HG02588 (cell line): ENCODE data around the gene B4GALNT3.

ENCODE experiments used
- ATAC-seq: cut with Tn5 transposase; IDR thresholded peaks from one replicate; pipeline ENCODE4 v1.9.1; 2021; ENCODE audit warnings: mild to moderate bottlenecking, moderate library complexity; ENCODE audit not compliant: unreplicated experiment

Gene B4GALNT3

GRCh38 chr12:508145-508544, 48.4 kb downstream of the B4GALNT3 start:
- ATAC-seq, result no peak

GRCh38 chr12:508795-509194, 49.1 kb downstream of the B4GALNT3 start:
- no peak for ATAC-seq

GRCh38 chr12:509500-509899, 49.8 kb downstream of the B4GALNT3 start:
- ATAC-seq, result no peak

DNA sequence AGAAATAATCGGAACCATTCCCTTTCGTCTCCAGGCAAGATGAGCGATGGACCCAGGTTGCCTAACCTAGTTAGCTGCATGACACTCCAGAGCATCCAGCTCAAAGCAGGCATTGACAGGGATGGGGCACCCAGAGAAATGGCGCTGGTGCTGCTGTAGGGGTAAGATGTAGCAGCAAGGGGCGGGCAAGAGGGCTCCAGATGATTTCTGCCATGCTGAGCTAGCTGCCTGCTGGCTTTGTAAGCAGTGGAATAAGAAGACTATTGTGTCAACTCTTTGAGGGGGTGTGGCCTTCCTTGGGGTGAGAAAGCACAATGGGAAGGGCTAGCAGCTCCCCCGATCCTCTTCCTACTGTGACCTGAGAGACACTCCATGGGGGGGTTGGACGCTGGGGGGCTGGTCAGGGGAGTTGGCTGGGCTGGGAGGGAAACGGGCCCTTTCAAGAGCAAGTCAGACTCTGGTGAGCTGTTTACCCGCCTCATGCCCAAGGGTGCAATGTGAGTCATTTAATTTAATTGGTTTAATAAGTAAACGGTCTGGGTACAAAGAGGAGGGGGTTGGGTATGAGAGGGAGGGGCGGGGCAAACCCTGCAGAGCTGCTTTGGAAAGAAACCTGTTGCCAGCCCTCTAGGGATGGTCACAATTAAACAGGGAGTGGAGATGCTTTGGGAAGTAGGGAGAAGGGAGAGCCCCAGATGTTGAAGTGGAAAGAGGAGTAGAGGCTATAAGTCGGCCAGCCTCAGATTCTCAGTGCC, 50.5 kb downstream of the B4GALNT3 start:
- no peak for ATAC-seq

- no peak for ATAC-seq
Observed at GRCh38 chr12:512933-513332, 53.2 kb downstream of the B4GALNT3 start.

DNA sequence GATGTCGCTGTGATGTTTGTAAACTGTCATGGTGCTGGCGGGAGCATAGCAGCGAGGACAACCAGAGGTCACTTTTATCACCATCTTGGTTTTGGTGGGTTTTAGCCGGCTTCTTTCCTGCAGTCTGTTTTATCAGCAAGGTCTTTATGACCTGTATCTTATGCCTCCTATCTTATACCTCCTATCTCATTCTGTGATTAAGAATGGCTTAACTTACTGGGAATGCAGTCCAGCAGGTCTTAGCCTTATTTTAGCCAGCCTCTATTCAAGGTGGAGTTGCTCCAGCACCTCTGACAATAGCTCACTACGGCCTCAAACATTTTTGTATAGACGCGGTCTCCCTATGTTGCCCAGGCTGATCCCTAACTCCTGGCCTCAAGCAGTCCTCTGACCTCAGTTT, 53.7 kb downstream of the B4GALNT3 start:
- ATAC-seq, result no peak

DNA sequence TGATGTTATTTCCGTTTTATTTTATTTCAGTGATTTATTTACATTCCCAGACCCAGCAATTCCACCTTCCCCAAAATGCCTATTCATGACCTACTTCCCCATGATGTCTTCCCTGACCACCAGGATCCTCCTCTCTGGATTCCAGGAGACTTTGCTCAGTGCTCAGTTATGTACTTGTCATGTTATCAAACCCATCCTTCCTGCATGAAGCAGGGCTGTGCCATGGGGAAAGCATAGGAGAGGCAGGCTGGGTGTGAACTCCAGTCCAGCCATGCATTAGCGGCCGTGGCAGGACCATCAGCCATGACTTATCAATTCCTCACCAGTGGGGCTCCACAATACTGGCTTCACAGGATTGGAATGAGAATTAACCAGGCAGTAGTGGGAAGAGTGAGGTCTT, 57.8 kb downstream of the B4GALNT3 start:
- no peak for ATAC-seq

DNA sequence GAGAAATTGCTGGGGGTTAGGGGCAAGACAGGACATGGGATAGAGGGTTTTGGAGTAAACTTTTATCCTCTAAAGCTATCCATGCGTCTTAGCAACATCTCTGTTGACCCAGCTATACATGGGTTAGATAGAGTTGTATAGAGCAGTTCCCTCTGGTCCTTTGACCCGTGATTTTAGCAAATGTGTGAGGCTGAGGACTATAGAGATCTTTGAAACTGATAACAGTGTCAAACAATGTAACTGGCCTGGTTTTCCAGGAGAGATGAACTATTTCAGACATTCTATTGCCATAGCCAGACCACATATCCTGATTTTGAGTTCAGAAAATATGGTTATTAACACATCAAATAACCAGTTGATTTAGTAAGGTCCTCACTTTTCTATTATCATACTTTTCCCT, 60.4 kb downstream of the B4GALNT3 start:
- no peak for ATAC-seq

- ATAC-seq, result no peak
Observed at GRCh38 chr12:522692-523378, 63.1 kb downstream of the B4GALNT3 start.

DNA sequence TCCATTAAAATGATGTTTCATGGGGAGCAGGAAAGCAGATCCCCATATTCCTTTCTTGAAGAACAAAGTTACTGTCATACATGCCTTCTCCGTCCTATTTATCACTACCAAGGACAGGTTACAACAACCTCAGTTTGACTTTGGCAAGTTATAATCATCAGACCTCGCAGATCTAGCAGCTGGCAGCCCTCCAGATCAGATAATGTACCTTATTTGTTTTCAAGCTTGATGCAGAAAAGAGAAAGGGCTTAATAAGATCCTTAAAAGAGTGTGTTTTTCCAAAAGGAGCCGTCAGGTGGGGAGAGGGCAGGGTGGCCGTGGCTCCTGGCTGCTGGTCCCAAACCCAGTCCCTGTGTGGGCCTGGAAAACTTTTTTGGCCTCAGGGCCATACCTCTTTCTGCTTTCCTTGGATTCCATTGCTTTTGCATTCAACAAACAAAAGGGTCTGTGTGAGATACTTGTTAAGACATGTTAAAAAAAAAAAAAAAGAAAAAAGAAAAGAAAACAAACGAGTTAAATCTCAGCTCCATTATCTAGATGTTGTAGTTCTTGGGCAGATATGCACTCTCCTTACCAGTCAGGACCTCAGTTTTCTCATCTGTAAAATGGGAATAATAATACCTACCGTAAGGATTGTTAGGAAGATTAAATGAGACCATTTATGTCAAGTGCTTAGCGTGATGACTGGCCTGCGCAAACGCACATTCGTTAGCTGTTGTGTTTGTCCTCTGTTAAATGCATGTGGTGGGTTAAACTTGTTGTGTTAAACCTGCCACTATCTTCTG, 64.6 kb downstream of the B4GALNT3 start:
- no peak for ATAC-seq

DNA sequence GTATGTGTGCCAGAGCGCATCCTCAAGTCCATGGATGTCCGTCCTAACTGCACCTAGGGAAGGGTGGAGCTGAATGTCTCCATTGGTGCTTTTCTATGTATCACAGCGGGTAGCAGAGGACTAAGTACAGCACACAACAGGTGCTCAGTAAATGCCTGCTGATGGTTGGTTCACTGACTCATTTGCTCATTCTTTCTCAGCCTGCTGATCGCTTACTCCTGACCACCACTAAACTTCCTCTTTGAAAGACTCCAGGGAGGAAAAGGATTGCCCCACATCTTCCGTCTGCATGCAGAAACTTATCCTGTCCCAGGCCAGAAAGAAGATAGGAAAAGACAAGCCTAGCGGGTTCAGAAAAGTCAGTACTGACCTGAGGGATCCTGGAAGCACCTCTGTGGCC, 66.3 kb downstream of the B4GALNT3 start:
- ATAC-seq, result no peak

DNA sequence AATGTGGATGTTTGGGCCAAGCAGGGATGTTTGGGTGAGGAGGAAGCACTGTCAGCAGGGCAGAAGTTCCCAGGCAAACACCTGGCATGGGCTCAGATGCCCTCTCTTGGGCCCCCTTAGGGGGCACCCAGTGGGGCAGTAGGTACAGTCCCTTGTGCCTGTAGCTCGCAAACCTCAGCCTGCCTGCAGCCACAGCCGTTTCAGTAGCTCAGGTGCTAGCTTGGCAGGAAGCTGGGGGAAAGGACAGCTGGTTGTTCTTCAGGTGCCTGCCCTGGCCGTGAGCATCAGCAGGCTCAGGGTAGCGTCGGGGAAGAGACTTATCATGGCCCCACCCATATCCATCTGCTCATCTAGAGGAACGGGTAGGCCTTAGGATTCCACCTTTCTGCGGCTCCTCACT, 67.5 kb downstream of the B4GALNT3 start:
- no peak for ATAC-seq

GRCh38 chr12:527729-528128, 68.0 kb downstream of the B4GALNT3 start:
- no peak for ATAC-seq

- no peak for ATAC-seq
Observed at GRCh38 chr12:530308-530707, 70.6 kb downstream of the B4GALNT3 start.

DNA sequence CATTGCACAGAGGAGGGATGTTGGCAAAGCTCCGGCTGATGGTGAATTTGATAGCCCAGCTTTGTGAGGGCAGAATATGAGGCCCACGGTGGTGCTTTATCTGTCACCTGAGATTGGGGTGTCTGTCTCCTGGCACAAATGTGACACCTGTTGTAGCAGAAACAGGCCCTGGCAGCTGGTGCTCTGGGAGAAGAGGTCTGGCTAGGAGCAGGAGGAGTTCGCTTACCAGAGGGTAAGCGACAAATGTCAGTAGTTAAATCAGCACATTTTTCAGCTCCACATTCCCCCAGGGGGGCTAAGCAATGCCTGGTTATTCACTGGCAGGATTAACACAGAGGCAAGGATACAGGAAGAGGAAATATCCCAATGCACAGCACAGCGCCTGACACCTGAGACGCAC, 71.1 kb downstream of the B4GALNT3 start:
- ATAC-seq, result no peak

DNA sequence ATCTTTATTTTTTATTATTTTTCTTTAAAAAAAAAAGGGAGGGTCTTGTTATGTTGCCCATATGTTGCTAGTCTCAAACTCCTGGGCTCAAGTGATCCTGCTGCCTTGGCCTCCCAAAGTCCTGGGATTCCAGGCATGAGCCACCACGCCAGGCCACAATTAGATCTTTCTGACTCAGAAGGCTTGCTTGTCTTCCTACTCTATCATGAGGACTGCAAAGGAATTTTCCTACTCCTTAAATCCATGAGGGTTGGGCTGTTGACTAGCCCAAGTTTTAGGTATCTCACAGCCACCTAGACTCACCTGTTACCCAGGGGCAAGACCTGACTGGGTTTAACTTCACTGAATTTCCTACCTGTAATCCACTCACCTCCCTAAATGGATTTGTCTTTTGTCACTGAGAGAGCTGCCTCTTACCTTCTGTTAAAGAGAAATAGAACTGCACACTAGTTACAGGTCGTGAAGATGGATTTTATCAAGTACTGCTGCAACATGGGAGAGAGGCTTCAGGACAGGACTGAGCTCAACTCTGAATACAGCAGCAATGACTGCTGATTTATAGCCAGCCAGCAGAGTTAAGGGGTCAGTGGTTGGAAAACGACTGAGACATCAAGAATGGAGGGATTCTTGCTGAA, 72.3 kb downstream of the B4GALNT3 start:
- ATAC-seq, result no peak

DNA sequence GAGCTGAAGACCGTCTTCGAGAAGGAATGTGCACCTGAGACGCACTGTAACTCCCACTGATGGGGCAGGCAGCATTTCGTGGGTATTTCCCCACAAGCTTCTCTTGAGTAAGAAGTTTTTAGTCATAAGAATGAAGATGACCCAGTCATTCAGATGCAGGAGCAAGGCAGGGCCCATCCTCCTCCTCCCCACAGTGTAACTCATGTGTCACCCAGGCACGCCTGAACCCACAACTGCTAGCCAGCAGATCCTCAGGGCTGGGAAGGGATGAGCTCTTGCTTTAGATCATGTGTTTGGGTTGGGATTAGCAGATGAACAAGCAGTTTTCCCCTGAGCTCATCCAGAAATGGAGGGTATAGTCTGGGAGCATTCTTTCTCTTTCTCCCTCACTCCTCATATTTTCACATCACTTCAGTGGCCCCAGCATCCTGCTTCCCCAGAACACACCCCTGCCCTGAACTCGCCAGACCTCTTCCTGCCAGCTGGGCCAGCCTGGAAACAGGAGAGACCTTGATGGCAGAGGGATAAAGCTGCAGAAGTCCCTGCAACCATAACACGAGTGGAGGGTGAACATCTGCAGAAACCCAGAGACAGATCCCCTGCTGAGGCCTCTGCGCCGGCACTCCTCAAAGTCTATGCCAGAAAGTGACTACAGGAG, 73.3 kb downstream of the B4GALNT3 start:
- no peak for ATAC-seq

- no peak for ATAC-seq
Observed at GRCh38 chr12:533718-534117, 74.0 kb downstream of the B4GALNT3 start.

- no peak for ATAC-seq
Observed at GRCh38 chr12:534216-534615, 74.5 kb downstream of the B4GALNT3 start.

- no peak for ATAC-seq
Observed at GRCh38 chr12:535396-535795, 75.7 kb downstream of the B4GALNT3 start.

GRCh38 chr12:536751-537245, 77.1 kb downstream of the B4GALNT3 start:
- no peak for ATAC-seq
